Stimulated activated CD4-positive, alpha-beta T cell treated with anti-CD3 and anti-CD28 coated beads, Interleukin-2, amount 100 ng/mL, for 48 hours (primary cell): ENCODE results near the gene NFX1.
"Not testable (repeated sequence)": the region's sequence is repeated elsewhere in the genome, so short reads cannot be mapped to it uniquely, and the experiment has no call there.

Experiments used
- DNase-seq, 2 donors: peaks; one replicate each; pipeline ENCODE4 v3.0.0-alpha.2; 2020

Gene NFX1

GRCh38 chr9:33311953-33312352 is 21.6 kb downstream of the NFX1 start:
- no peak for DNase-seq

DNA sequence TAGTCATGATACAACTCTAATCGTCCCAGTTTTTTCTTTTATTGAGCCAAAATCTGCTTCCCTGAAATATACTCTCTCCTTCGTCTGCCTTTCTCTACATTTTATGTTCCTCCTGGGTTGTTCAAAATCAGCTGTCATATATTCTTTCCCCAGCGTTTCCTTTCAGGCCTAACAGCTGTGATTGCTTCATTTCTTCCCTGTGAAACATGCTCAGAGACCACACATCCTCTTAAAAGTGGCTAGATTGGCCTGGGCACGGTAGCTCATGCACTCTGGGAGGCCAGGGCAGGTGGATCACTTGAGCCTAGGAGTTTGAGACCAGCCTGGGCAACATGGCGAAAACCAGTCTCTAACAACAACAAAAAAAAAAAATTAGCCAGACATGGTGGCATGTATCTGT is 25.1 kb downstream of the NFX1 start:
- DNase-seq = no peak

GRCh38 chr9:33317136-33317535 is 26.8 kb downstream of the NFX1 start:
- not testable (repeated sequence) for DNase-seq

GRCh38 chr9:33318225-33318624 is 27.9 kb downstream of the NFX1 start:
- no peak for DNase-seq

- DNase-seq = no peak
Measured at GRCh38 chr9:33318781-33319180, 28.5 kb downstream of the NFX1 start.

GRCh38 chr9:33320230-33320567 is 29.9 kb downstream of the NFX1 start:
- no peak for DNase-seq

DNA sequence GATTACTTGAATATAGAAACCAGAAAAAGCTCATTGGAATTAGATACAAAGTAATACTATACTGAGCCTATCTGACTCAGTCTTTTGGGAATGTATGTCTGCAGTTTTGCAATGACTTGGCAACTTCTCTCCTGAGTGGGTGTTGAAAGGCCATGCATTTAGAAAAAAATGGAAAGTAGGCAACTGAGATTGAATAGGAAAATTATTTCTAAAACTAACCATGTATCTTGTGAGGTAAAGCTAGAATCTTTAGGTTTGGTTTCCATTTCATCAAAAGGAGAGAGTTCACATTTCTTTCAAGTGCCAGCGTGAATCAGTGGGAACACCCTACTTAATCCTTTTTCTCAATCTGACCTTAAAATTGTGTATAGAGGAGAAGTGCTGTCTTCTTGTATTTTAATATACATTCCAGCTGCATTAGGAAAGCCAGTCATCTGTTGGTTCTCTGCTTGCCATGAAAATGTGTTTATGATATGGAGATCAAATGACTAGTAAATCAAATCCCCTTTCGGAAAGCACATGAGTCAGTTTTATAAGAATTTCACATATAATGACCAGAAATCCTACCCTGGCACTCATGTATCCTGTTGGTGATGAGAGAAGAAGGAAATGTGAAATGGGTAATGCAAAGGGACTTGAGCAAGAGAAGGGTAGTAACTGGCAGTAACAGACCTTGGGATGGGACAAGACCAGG is 30.4 kb downstream of the NFX1 start:
- DNase-seq = no peak

- DNase-seq = no peak
Measured at GRCh38 chr9:33329117-33329563, 38.8 kb downstream of the NFX1 start.

DNA sequence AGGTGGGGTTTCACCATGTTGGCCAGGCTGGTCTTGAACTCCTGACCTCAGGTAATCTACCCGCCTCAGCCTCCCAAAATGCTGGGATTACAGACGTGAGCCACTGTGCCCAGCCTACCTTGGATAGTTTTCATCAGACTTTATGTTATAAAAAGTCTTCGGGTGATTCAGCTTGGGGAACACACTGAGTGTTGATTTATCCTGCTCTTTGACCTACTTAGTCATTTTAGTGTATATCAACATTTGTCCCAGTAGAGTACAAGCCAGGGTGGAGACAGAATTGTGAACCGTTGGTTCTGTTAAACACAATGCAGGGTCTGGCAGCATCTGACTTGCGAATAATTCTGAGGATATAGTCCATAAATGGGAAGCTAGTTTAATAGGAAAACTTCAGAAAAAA is 39.7 kb downstream of the NFX1 start:
- no peak for DNase-seq

GRCh38 chr9:33331377-33331891 is 41.1 kb downstream of the NFX1 start:
- DNase-seq = no peak

GRCh38 chr9:33332011-33332410 is 41.7 kb downstream of the NFX1 start:
- DNase-seq = no peak

DNA sequence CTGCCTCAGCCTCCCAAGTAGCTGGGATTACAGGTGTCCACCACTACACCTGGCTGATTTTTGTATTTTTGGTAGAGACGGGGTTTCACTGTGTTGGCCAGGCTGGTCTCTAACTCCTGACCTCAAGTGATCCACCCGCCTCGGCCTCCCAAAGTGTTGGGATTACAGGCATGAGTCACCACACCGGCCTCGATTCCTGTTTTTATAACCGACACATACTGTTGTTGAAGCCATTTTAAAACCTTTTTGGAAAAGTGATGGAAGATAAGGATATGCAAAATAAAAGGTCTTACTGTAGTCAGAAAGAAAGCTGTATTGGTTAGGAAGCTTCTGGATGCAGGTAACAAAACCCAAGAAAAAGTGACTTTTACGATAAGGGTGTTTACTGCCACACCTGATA is 42.6 kb downstream of the NFX1 start:
- DNase-seq = not testable (repeated sequence)

GRCh38 chr9:33340186-33340585 is 49.9 kb downstream of the NFX1 start:
- DNase-seq = no peak

DNA sequence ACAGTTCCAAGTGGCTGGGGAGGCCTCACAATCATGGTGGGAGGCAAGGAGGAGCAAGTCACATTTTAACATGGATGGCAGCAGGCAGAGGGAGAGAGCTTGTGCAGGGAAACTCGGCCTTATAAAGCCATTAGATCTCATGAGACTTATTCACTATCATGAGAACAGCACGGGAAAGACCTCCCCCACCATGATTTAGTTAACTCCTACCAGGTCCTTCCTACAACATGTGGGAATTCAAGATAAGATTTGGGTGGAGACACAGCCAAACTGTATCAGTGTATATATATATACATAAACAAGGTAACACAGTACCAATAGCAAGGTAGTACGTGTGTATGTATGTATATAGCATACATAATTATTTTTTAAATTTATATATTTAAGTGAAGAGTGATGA is 50.9 kb downstream of the NFX1 start:
- DNase-seq = no peak

DNA sequence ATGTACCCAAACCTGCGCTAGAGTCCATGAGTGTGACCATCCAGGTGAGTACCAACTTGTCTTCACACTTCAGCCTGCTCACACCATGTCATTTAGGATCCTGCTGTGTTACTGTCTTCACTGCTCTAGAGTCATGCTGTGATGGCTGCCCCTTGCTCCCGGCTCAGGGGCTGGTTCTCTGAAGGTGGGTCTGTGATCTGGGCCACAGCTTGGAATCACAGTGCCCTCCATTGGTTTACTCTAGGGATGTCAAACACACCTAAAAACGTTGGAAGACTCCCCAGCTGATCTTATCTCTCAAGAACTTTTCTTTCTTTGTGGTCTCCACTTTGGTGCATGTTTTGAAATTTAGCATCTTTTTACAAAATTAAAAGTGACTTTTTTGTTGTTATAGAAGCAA is 53.8 kb downstream of the NFX1 start:
- DNase-seq = no peak

GRCh38 chr9:33346564-33346963 is 56.2 kb downstream of the NFX1 start:
- no peak for DNase-seq

DNA sequence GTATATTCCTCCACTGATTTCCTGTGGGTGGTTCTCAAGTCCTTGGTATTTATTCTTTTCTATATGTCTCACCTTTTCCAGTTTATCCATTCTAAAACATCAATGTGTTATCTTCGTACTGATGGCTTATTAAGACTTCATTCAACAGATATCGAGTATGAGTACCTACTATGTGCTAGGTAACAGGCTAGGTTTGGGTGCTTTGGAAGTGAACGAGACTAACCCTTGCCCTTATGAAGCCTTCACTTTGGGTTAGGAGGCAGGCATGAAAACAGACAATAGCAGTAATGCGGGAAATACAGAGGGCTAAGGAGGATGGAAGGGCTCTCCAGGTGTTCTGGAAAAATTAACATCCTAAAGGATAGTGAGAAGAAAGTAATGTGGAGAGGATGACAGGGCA is 58.7 kb downstream of the NFX1 start:
- no peak for DNase-seq

- DNase-seq = no peak
Measured at GRCh38 chr9:33349743-33350142, 59.4 kb downstream of the NFX1 start.

DNA sequence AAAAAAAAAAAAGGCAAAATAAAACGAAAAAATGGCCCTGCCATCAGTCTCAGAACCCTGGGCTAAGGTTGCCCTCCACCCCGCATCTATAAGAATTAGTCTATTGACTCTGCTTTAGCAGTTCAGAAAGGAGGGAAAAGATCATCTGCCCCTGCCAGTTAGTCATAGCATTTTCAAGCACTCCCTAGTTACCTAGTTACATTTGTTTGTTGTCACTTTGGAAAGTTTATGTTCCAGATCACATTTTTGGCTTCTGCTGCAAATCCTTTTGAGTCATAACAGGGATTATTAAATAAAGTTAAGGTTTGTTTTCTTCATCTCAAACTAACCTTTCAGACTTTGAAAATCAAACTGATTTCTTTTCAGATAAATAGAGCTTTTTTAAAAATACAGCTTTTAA is 60.0 kb downstream of the NFX1 start:
- no peak for DNase-seq

- no peak for DNase-seq
Measured at GRCh38 chr9:33351547-33351946, 61.2 kb downstream of the NFX1 start.

DNA sequence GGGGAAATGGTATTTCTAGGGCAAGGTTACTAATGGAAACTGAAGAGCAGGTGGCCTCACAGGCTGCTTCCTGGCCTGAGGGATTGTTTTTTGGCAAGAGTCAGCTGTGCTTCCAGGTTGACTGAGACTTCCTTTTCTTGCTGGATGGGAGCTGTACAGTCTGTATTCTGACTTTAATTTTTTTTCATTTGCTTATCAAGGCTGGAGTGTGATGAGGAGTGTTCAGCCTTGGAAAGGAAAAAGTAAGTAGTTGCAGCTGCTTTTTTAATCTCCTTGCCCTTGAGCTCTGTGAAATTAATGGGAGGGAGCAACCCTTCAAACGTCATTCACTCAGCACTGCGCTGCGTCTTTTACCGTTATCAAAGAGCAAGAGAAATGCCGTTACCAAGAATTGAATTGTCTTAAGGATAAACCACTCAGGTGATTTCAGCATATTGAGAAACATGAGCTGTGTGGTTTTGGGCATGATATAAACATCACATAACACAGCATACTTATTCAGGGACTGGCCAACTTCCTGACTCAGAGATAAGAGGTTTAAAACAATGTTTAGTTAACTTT is 64.4 kb downstream of the NFX1 start:
- no peak for DNase-seq

DNA sequence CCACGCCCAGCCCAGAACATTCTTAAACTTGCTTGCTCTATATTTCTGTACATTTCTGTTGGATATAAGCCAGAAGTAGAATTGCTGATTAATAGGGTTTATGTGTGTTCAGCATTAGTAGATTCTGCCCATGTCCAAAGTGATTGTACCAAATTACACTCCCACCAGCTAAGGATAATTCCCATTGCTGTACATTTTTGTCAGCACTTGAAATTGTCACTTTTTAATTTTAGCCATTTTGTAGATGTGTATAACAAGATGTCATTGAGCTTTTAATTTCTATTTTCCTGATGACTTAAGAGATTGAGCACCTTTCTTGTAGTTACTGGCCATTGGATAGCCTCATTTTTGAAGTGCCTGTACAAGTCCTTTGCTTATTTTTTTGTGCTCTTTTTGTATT is 65.6 kb downstream of the NFX1 start:
- no peak for DNase-seq

GRCh38 chr9:33358641-33359040 is 68.3 kb downstream of the NFX1 start:
- not testable (repeated sequence) for DNase-seq

GRCh38 chr9:33364127-33364526 is 73.8 kb downstream of the NFX1 start:
- DNase-seq = no peak

DNA sequence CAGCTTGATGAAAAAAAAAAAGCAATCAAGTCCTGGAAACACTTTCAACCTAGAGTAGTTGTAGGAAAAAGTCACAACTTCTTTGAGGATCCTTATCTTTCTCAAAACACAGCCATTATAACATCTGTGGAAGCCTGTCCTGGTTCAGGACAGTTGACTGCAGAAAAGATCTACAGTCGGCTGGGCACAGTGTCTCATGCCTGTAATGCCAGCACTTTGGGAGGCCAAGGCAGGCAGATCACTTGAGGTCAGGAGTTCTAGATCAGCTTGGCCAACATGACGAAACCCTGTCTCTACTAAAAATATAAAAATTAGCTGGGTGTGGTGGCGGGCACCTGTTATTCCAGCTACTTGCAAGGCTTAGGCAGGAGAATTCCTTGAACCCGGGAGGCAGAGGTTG is 74.5 kb downstream of the NFX1 start:
- not testable (repeated sequence) for DNase-seq
